Muscle of leg (tissue), 11 donors: Measurements from ENCODE around the gene CCDC192. TPM values are rescaled to one million over a fixed set of nuclear protein-coding genes. Genes with fewer than 3 reads are reported as not detected.

Experiments
- DNase-seq: peaks from one replicate; pipeline ENCODE4 v3.0.0; 2013
- H3K27ac ChIP-seq: one replicate; pipeline ENCODE4 v1.5.1; 2013; ENCODE audit warnings: mild to moderate bottlenecking, low read length, control low read depth
- H3K27me3 ChIP-seq: one replicate; pipeline ENCODE4 v1.6.1; 2013; ENCODE audit warnings: low read length; ENCODE audit not compliant: control insufficient read depth, insufficient read depth
- H3K36me3 ChIP-seq: one replicate; pipeline ENCODE4 v1.6.1; 2013; ENCODE audit warnings: low read length; ENCODE audit not compliant: control insufficient read depth, insufficient read depth
- H3K4me1 ChIP-seq: one replicate; pipeline ENCODE4 v1.6.1; 2013; ENCODE audit warnings: low read length; ENCODE audit not compliant: control insufficient read depth, insufficient read depth
- H3K4me3 ChIP-seq: one replicate; pipeline ENCODE4 v1.5.1; 2013; ENCODE audit warnings: low read length, control low read depth
- H3K9me3 ChIP-seq: replicated peaks from 2 replicates; pipeline ENCODE4 v1.6.1; 2013; ENCODE audit warnings: low read depth, low read length; ENCODE audit not compliant: control insufficient read depth
- WGBS: methylation state at CpG from one replicate; pipeline ENCODE4 v1.1.5; 2013; ENCODE audit warnings: missing lambda C conversion rate; ENCODE audit not compliant: insufficient coverage; 5-methylcytosine and 5-hydroxymethylcytosine counted together
- polyA plus RNA-seq, 8 donors: library from polyadenylated mRNA; unstranded; fragments of 120-200 nt; gene quantifications; one replicate each; pipeline versions ENCODE4 v1.2.1 to v1.2.3, GENCODE V29; 2013; ENCODE audit warnings: inconsistent platforms in 1 of 8, low replicate concordance in 1 of 8; ENCODE audit not compliant: insufficient read length in 8 of 8, insufficient read depth in 1 of 8
- total RNA-seq: library from RNA; stranded (reverse); fragments of 120-200 nt; gene quantifications from one replicate; pipeline ENCODE4 v1.2.4, GENCODE V29; 2013

CCDC192 gene
- total and polyA plus RNA-seq, 9 donors = 0.18 to 1.0 (median 0.68) TPM

- H3K36me3 ChIP-seq = no peaks in the 10 kb centered on the region
- peaks cover 4% of the 10 kb centered on the region for H3K9me3 ChIP-seq
- H3K4me1 ChIP-seq = no peaks in the 10 kb centered on the region
- no peak for DNase-seq
- no peak overlapping the region for H3K27ac ChIP-seq
- H3K27me3 ChIP-seq = no peaks in the 10 kb centered on the region
- no peak overlapping the region for H3K4me3 ChIP-seq
These were observed 153.1 kb downstream of the CCDC192 start for GRCh38 chr5:127856292-127856691.

- 65% methylated on average over 3 of the region's 5 CpGs for WGBS
These were observed 155.1 kb downstream of the CCDC192 start for GRCh38 chr5:127858116-127858784.

DNA sequence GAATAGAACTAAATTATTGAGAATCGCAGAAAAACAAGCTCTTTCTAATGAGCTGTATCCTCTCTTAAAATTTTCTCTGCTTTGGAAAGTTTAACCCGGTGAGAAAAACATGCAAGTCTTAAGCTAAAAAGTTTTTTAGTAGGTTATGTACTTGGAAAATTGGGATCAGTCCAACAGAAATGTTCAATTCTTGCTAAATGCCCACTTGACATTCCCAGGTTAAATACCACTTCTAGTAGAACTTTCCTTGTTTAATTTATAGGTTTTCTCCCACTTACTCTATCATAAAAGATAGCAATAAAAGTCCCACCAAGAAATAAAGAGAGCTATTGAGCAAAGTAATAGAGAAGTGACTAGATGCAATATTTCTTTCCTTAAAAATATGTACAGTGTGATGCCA lies 157.1 kb downstream of the CCDC192 start:
- Histone ChIP-seq H3K27me3 (no peaks in the 10 kb centered on the region), H3K36me3 (no peaks in the 10 kb centered on the region), H3K27ac (no peak overlapping the region), H3K4me3 (no peak overlapping the region), H3K4me1 (no peaks in the 10 kb centered on the region), H3K9me3 (peaks cover 4% of the 10 kb centered on the region)
- DNase-seq = no peak
- WGBS = no CpG with 5 or more reads among the region's 2 CpGs

More at GRCh38 chr5:127858116-127858784, 155.1 kb downstream of the CCDC192 start:
- H3K27me3 ChIP-seq = no peaks in the 10 kb centered on the region
- H3K9me3 ChIP-seq = peaks cover 4% of the 10 kb centered on the region
- DNase-seq = peak; percentile 22
- peak overlapping the region; percentile 32 for H3K27ac ChIP-seq
- no peaks in the 10 kb centered on the region for H3K36me3 ChIP-seq
- no peaks in the 10 kb centered on the region for H3K4me1 ChIP-seq
- H3K4me3 ChIP-seq = no peak overlapping the region

DNA sequence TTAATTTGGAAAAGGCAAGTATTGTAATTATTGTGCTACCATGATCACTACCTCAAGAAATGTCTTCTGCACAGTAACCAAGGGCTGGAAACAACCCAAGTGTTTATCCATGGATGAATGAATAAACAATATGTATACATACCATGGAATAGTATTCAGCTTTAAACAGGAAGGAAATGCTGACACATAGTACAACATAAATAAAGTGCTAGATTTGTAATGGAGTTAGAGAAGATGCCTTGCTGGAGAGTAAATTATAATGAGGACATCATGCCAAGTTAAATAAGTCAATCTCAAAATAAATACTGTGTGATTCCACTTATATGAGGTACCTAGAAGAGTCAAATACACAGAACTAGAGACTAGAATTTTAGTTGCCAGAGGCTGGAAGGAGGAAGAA lies 160.0 kb downstream of the CCDC192 start:
- no peak overlapping the region for H3K4me3 ChIP-seq
- no peaks in the 10 kb centered on the region for H3K36me3 ChIP-seq
- H3K27me3 ChIP-seq = no peaks in the 10 kb centered on the region
- no peaks in the 10 kb centered on the region for H3K9me3 ChIP-seq
- DNase-seq = no peak
- no peak overlapping the region for H3K27ac ChIP-seq
- H3K4me1 ChIP-seq = no peaks in the 10 kb centered on the region

DNA sequence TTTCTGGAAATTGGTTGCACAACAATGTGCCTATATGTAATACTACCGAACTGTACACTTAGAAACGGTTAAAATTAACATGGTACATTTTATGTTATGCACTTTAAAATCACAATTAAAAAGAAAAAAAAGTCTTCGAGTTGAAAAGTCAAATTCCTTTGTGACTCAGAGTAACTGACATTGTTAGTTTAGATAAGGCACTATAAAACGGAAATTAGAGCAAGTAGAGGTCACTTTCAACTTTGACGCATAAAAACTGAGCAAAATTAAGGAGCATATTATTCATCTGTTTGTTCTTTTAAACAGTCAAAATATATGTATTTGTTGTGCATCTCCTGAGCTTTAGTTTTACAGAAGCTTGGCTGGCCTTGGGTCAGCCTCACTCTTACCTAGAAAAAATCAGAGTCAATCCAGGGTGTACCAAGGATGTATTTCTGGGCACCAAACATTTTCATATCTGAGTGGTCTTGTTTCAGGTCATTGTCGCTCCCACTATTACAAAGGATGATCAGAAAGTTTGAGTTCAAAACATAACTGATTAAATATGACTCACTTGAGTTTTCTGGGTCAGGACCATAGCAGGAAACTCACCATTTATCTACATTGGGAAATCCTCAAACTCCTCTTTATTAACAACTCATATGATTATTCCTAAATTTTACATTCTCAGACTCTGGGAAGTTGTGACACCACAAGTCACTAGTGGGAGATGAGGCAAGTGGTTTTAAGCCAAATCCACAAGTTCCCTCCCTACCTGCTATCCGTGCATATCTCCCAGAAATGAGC lies 160.6 kb downstream of the CCDC192 start:
- Histone ChIP-seq H3K4me1 (no peaks in the 10 kb centered on the region), H3K27me3 (no peaks in the 10 kb centered on the region), H3K36me3 (no peaks in the 10 kb centered on the region), H3K4me3 (no peak overlapping the region), H3K9me3 (no peaks in the 10 kb centered on the region), H3K27ac (no peak overlapping the region)
- DNase-seq = no peak
- 100% methylated on average over 1 of the region's 7 CpGs for WGBS

- no peak overlapping the region for H3K27ac ChIP-seq
- H3K36me3 ChIP-seq = no peaks in the 10 kb centered on the region
- no peaks in the 10 kb centered on the region for H3K4me1 ChIP-seq
- WGBS = no CpG with 5 or more reads among the region's 1 CpG
- no peaks in the 10 kb centered on the region for H3K27me3 ChIP-seq
- H3K9me3 ChIP-seq = no peaks in the 10 kb centered on the region
- DNase-seq = no peak
- no peak overlapping the region for H3K4me3 ChIP-seq
These were observed 161.3 kb downstream of the CCDC192 start for GRCh38 chr5:127864511-127864910.

DNA sequence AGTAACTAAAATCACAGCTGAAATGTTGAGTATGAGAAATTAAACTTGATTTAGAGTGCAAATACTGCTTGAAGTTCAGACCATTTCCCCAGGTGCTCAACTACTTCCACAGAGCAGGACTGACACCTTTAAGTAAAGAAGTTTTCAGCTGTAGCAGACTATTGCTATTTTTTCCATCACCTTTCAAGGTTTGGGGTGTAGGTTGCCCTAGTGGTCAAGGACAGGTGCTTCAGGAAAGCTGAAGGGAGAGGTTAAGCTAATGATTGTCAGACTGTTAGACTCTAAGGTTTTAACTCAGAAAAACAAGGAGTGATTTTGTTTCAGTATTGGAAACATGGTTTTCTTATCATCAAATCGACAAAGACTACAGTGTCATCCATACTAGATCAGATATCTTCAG lies 162.1 kb downstream of the CCDC192 start:
- H3K36me3 ChIP-seq = no peaks in the 10 kb centered on the region
- no peaks in the 10 kb centered on the region for H3K9me3 ChIP-seq
- DNase-seq = no peak
- no peak overlapping the region for H3K4me3 ChIP-seq
- no CpG with 5 or more reads among the region's 1 CpG for WGBS
- no peaks in the 10 kb centered on the region for H3K4me1 ChIP-seq
- no peaks in the 10 kb centered on the region for H3K27me3 ChIP-seq
- no peak overlapping the region for H3K27ac ChIP-seq

- no peak overlapping the region for H3K4me3 ChIP-seq
- H3K27me3 ChIP-seq = no peaks in the 10 kb centered on the region
- peaks cover 3% of the 10 kb centered on the region for H3K4me1 ChIP-seq
- no peak overlapping the region for H3K27ac ChIP-seq
- WGBS = no CpG with 5 or more reads among the region's 6 CpGs
- H3K36me3 ChIP-seq = no peaks in the 10 kb centered on the region
- no peaks in the 10 kb centered on the region for H3K9me3 ChIP-seq
- no peak for DNase-seq
These were observed 164.0 kb downstream of the CCDC192 start for GRCh38 chr5:127867022-127867783.

- no peaks in the 10 kb centered on the region for H3K9me3 ChIP-seq
- no CpG with 5 or more reads among the region's 4 CpGs for WGBS
- H3K27me3 ChIP-seq = no peaks in the 10 kb centered on the region
- DNase-seq = peak; percentile 76
- no peak overlapping the region for H3K27ac ChIP-seq
- no peak overlapping the region for H3K4me3 ChIP-seq
- no peaks in the 10 kb centered on the region for H3K36me3 ChIP-seq
- peaks cover 7% of the 10 kb centered on the region for H3K4me1 ChIP-seq
These were observed 167.7 kb downstream of the CCDC192 start for GRCh38 chr5:127870914-127871313.

DNA sequence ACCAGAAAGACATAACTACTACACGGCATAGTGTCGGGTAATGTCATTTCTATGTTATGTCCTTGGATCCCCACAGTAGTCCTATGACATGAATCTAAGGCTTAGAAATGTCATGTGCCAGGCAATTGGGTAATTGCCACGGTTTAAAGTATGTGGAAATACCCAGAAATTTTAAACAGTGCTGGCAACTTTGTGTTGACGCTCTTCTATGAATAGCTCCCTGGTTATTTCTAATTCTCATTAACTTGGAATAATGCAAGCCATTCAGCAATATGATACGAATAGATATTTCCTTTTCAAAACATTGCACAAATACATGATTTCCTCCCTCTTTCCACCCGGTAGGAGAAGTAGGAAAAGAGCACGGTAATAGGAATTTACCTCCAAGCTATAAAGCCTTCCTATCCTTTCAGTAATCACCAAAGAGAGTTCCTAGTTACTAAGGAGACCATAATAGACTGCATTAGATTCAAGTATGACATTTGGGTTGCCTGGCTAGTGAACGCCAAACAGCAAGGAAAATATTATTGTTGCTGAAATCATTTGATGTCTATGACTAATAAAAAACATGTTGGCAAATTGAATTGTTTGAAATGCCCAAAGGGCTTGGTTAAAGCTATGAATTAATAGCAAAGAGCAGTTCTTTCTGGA lies 168.4 kb downstream of the CCDC192 start:
- H3K9me3 ChIP-seq = no peaks in the 10 kb centered on the region
- no peak overlapping the region for H3K27ac ChIP-seq
- WGBS = 29% methylated on average over 1 of the region's 8 CpGs
- H3K4me1 ChIP-seq = peaks cover 12% of the 10 kb centered on the region
- H3K36me3 ChIP-seq = no peaks in the 10 kb centered on the region
- no peak overlapping the region for H3K4me3 ChIP-seq
- peak; percentile 58 for DNase-seq
- H3K27me3 ChIP-seq = no peaks in the 10 kb centered on the region
